Measurements from ENCODE around the gene GMDS. TPM values are rescaled to one million over a fixed set of nuclear protein-coding genes. Genes with fewer than 3 reads are reported as not detected.

The GMDS gene
- polyA plus RNA-seq, 1 of the 3 experiments (the other 2 are of a cell fraction) = 12.3 TPM

- Histone ChIP-seq H3K9me3 (no peaks in the 10 kb centered on the region), H3K4me1 (ENCODE audit: control insufficient read depth in 1 of 2, insufficient read depth in 2 of 2, low read depth in 1 of 2, low read length in 1 of 2) (no peaks in the 10 kb centered on the region), H3K27ac (ENCODE audit: low read depth in 2 of 2, low read length in 1 of 2) (no peak overlapping the region), H2AFZ (ENCODE audit: low read depth) (no peak overlapping the region), H3K4me3 (ENCODE audit: low read depth in 2 of 2, low read length in 1 of 2) (no peak overlapping the region), H3K27me3 (ENCODE audit: insufficient read depth) (no peaks in the 10 kb centered on the region), H3K36me3 (replicated peaks in 1 of 2; ENCODE audit: control insufficient read depth in 1 of 2, insufficient read depth in 2 of 2, low read length in 1 of 2) (peaks cover 0 to 2% of the 10 kb centered on the region in 2 experiments), H3K9me2 (no peaks in the 10 kb centered on the region), H3K9ac (no peak overlapping the region), H3F3A (replicated peaks; ENCODE audit: insufficient read depth) (no peaks in the 10 kb centered on the region), H3K4me2 (no peak overlapping the region), H4K20me1 (ENCODE audit: insufficient read depth) (no peaks in the 10 kb centered on the region), H3K79me2 (ENCODE audit: insufficient read depth) (no peaks in the 10 kb centered on the region)
- 78% methylated on average over 6 of the region's 6 CpGs for WGBS (ENCODE audit: low lambda C conversion rate)
- CTCF ChIA-PET = interaction anchor here (0.5 to 4.0 kb wide), 15 partner anchors 10 to 1090 kb away, joined by 3 to 29 read pairs (median 4); no protein-coding TSS in a partner anchor
- DNase-seq = peak; percentile 40
- no peak for TF ChIP-seq GATA2 (CRISPR knock-in tag; IDR thresholded peaks at IDR 0.05)
- TF ChIP-seq, protein P1, sequence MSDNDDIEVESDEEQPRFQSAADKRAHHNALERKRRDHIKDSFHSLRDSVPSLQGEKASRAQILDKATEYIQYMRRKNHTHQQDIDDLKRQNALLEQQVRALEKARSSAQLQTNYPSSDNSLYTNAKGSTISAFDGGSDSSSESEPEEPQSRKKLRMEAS (IDR thresholded peaks at IDR 0.05; ENCODE audit: low read depth) = no peak
- peak; percentile 57 for TF ChIP-seq SMC3 (IDR thresholded peaks at IDR 0.05; ENCODE audit: low read depth, low read length)
- TF ChIP-seq TAF1 (IDR thresholded peaks at IDR 0.05; ENCODE audit: borderline replicate concordance, low read depth, low read length) = no peak
- TF ChIP-seq FOXM1 (IDR thresholded peaks at IDR 0.05; ENCODE audit: low read depth) = no peak
- TF ChIP-seq, protein P2, sequence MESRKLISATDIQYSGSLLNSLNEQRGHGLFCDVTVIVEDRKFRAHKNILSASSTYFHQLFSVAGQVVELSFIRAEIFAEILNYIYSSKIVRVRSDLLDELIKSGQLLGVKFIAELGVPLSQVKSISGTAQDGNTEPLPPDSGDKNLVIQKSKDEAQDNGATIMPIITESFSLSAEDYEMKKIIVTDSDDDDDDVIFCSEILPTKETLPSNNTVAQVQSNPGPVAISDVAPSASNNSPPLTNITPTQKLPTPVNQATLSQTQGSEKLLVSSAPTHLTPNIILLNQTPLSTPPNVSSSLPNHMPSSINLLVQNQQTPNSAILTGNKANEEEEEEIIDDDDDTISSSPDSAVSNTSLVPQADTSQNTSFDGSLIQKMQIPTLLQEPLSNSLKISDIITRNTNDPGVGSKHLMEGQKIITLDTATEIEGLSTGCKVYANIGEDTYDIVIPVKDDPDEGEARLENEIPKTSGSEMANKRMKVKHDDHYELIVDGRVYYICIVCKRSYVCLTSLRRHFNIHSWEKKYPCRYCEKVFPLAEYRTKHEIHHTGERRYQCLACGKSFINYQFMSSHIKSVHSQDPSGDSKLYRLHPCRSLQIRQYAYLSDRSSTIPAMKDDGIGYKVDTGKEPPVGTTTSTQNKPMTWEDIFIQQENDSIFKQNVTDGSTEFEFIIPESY (IDR thresholded peaks at IDR 0.05; ENCODE audit: borderline replicate concordance, low read depth) = no peak
- peak; percentile 56 for TF ChIP-seq RAD21 (IDR thresholded peaks at IDR 0.05; ENCODE audit: low read length)
- TF ChIP-seq RFX5 (IDR thresholded peaks at IDR 0.05; ENCODE audit: low read length) = no peak
- TF ChIP-seq NRF1 (IDR thresholded peaks at IDR 0.05; ENCODE audit: low read depth, low read length) = no peak
- no peak for TF ChIP-seq SIN3A (IDR thresholded peaks at IDR 0.05; ENCODE audit: borderline replicate concordance, low read depth, low read length)
- TF ChIP-seq NFIC (IDR thresholded peaks at IDR 0.05; ENCODE audit: borderline replicate concordance) = no peak
- TF ChIP-seq RXRA (IDR thresholded peaks at IDR 0.05; ENCODE audit: borderline replicate concordance, low read depth) = no peak
- no peak for TF ChIP-seq JUND (IDR thresholded peaks at IDR 0.05)
- TF ChIP-seq, protein P3, sequence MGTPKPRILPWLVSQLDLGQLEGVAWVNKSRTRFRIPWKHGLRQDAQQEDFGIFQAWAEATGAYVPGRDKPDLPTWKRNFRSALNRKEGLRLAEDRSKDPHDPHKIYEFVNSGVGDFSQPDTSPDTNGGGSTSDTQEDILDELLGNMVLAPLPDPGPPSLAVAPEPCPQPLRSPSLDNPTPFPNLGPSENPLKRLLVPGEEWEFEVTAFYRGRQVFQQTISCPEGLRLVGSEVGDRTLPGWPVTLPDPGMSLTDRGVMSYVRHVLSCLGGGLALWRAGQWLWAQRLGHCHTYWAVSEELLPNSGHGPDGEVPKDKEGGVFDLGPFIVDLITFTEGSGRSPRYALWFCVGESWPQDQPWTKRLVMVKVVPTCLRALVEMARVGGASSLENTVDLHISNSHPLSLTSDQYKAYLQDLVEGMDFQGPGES (IDR thresholded peaks at IDR 0.05; ENCODE audit: low read depth, low read length) = no peak
- TF ChIP-seq, protein P4, sequence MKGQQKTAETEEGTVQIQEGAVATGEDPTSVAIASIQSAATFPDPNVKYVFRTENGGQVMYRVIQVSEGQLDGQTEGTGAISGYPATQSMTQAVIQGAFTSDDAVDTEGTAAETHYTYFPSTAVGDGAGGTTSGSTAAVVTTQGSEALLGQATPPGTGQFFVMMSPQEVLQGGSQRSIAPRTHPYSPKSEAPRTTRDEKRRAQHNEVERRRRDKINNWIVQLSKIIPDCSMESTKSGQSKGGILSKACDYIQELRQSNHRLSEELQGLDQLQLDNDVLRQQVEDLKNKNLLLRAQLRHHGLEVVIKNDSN (IDR thresholded peaks at IDR 0.05; ENCODE audit: borderline replicate concordance, low read depth) = no peak
- no peak for TF ChIP-seq USF2 (IDR thresholded peaks at IDR 0.05; ENCODE audit: borderline replicate concordance, low read depth, low read length)
- TF ChIP-seq CTCF (IDR thresholded peaks at IDR 0.05) = peak; percentile 56
- TF ChIP-seq, protein P5, sequence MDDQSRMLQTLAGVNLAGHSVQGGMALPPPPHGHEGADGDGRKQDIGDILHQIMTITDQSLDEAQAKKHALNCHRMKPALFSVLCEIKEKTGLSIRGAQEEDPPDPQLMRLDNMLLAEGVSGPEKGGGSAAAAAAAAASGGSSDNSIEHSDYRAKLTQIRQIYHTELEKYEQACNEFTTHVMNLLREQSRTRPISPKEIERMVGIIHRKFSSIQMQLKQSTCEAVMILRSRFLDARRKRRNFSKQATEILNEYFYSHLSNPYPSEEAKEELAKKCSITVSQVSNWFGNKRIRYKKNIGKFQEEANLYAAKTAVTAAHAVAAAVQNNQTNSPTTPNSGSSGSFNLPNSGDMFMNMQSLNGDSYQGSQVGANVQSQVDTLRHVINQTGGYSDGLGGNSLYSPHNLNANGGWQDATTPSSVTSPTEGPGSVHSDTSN (IDR thresholded peaks at IDR 0.05) = no peak
- POLR2A ChIA-PET = interaction anchor here (0.7 kb wide), 1 partner anchor 509 kb away, joined by 3 read pairs; no protein-coding TSS in a partner anchor
Measured at GRCh38 chr6:2209226-2209809, 36.1 kb downstream of the GMDS start.

Measured in SK-N-SH (cell line).